IMR-90 (cell line): ENCODE results near the gene DUSP16. TPM values are rescaled to one million over a fixed set of nuclear protein-coding genes. Genes with fewer than 3 reads are reported as not detected.
A peak's percentile ranks its signal among the peaks of the same experiment; 100 is the strongest.

Experiments used
- ATAC-seq: fragments of 200-7000 bp; cut with Tn5 transposase; 2 replicates; pipeline ENCODE4 v1.9.1; 2020; ENCODE audit warnings: low read depth, mild to moderate bottlenecking, moderate library complexity
- BruUV-seq: library from RNA; stranded (reverse); fragments of 400-500 nt; replicated peaks from 2 replicates; lab custom pipeline; 2021; lab: Mats Ljungman, UMichigan
- CTCF ChIA-PET: fragments of 300-600 bp; formaldehyde crosslinking; extraction: SDS; loops from one replicate; lab custom pipeline; 2021; ENCODE audit warnings: antibody characterized with exemption; lab: Yijun Ruan, JAX
- POLR2A ChIA-PET: fragments of 300-600 bp; sonication (Branson Sonifier 250); formaldehyde crosslinking; loops from one replicate; lab custom pipeline; 2022; ENCODE audit warnings: antibody characterized with exemption; ENCODE audit not compliant: unreplicated experiment; lab: Charles Lee
- DNase-seq: peaks from one replicate; pipeline ENCODE4 v3.0.0; 2013
- H2AFZ ChIP-seq: replicated peaks from 2 replicates; pipeline ENCODE3; 2013; ENCODE audit warnings: low read length, mild to moderate bottlenecking; ENCODE audit not compliant: poor library complexity
- H2AK5ac ChIP-seq: 2 replicates; pipeline ENCODE4 v1.6.1; 2013; ENCODE audit warnings: low read depth, low read length, inconsistent platforms
- H2AK9ac ChIP-seq: replicated peaks from 2 replicates; pipeline ENCODE3; 2013; ENCODE audit warnings: mild to moderate bottlenecking, low read depth, low read length, moderate library complexity; ENCODE audit not compliant: poor library complexity
- H2BK120ac ChIP-seq: 2 replicates; pipeline ENCODE4 v1.6.1; 2013; ENCODE audit warnings: low read depth, low read length, inconsistent platforms
- H2BK15ac ChIP-seq: 3 replicates; pipeline ENCODE4 v1.6.1; 2013; ENCODE audit warnings: low read depth, low read length, inconsistent platforms
- H2BK20ac ChIP-seq: 2 replicates; pipeline ENCODE4 v1.6.1; 2013; ENCODE audit warnings: low read depth, mild to moderate bottlenecking, inconsistent platforms, low read length, moderate library complexity
- H2BK5ac ChIP-seq: 2 replicates; pipeline ENCODE4 v1.6.1; 2013; ENCODE audit warnings: mild to moderate bottlenecking, low read depth, low read length, inconsistent platforms; ENCODE audit not compliant: poor library complexity, severe bottlenecking
- H3K14ac ChIP-seq: replicated peaks from 2 replicates; pipeline ENCODE4 v1.6.1; 2013; ENCODE audit warnings: low read depth, low read length, inconsistent platforms
- H3K18ac ChIP-seq: 2 replicates; pipeline ENCODE4 v1.6.1; 2013; ENCODE audit warnings: low read depth, low read length, control low read depth
- H3K23ac ChIP-seq: 2 replicates; pipeline ENCODE4 v1.6.1; 2013; ENCODE audit warnings: low read depth, low read length, inconsistent platforms
- H3K27ac ChIP-seq: 2 replicates; pipeline ENCODE4 v1.5.1; 2013; ENCODE audit warnings: mild to moderate bottlenecking, control low read depth, low read length; ENCODE audit not compliant: insufficient read depth
- H3K27me3 ChIP-seq: 2 replicates; pipeline ENCODE4 v1.6.1; 2013; ENCODE audit warnings: low read length; ENCODE audit not compliant: control insufficient read depth, insufficient read depth
- H3K36me3 ChIP-seq: 2 replicates; pipeline ENCODE4 v1.6.1; 2013; ENCODE audit warnings: low read length, mixed read lengths; ENCODE audit not compliant: control insufficient read depth, insufficient read depth
- H3K4ac ChIP-seq: 2 replicates; pipeline ENCODE4 v1.6.1; 2013; ENCODE audit warnings: low read depth, low read length, inconsistent platforms
- H3K4me1 ChIP-seq: 2 replicates; pipeline ENCODE4 v1.6.1; 2013; ENCODE audit warnings: low read length, mixed read lengths; ENCODE audit not compliant: control insufficient read depth, insufficient read depth
- H3K4me2 ChIP-seq: 2 replicates; pipeline ENCODE4 v1.6.1; 2013; ENCODE audit warnings: low read depth, mild to moderate bottlenecking, control low read depth, low read length, moderate library complexity
- H3K4me3 ChIP-seq: 2 replicates; pipeline ENCODE4 v1.5.1; 2013; ENCODE audit warnings: low read depth, mild to moderate bottlenecking, control low read depth, low read length, moderate library complexity; ENCODE audit not compliant: insufficient read depth
- H3K56ac ChIP-seq: 2 replicates; pipeline ENCODE4 v1.6.1; 2013; ENCODE audit warnings: low read length, inconsistent platforms; ENCODE audit not compliant: insufficient read depth; ENCODE audit errors: extremely low read depth
- H3K79me1 ChIP-seq, 2 experiments: 2 replicates each; pipeline ENCODE4 v1.6.1; 2013; ENCODE audit warnings: low read length in 2 of 2, inconsistent platforms in 1 of 2, low read depth in 1 of 2
- H3K9ac ChIP-seq: 2 replicates; pipeline ENCODE4 v1.6.1; 2013; ENCODE audit warnings: low read depth, low read length, control low read depth
- H3K9me1 ChIP-seq: 2 replicates; pipeline ENCODE4 v1.6.1; 2013; ENCODE audit warnings: low read length, inconsistent platforms; ENCODE audit not compliant: insufficient read depth
- H3K9me3 ChIP-seq: 2 replicates; pipeline ENCODE4 v1.6.1; 2013; ENCODE audit warnings: low read length; ENCODE audit not compliant: control insufficient read depth, insufficient read depth
- H4K20me1 ChIP-seq: 2 replicates; pipeline ENCODE4 v1.6.1; 2013; ENCODE audit warnings: low read length, inconsistent platforms; ENCODE audit not compliant: insufficient read depth
- H4K5ac ChIP-seq: 2 replicates; pipeline ENCODE4 v1.6.1; 2013; ENCODE audit warnings: mild to moderate bottlenecking, low read depth, low read length, control low read depth
- H4K8ac ChIP-seq, 2 experiments: 2 replicates each; pipeline ENCODE4 v1.6.1; 2013; ENCODE audit warnings: low read depth in 2 of 2, low read length in 2 of 2, control low read depth in 1 of 2, inconsistent platforms in 1 of 2
- H4K91ac ChIP-seq: 2 replicates; pipeline ENCODE4 v1.6.1; 2013; ENCODE audit warnings: low read depth, low read length, inconsistent platforms; ENCODE audit not compliant: insufficient read depth
- BHLHE40 ChIP-seq: fragments of 150-350 bp; IDR thresholded peaks from 2 replicates; pipeline ENCODE4 v1.6.1; 2016; ENCODE audit warnings: mild to moderate bottlenecking, low read depth, low read length
- CEBPB ChIP-seq: IDR thresholded peaks from 2 replicates; pipeline ENCODE4 v1.6.1; 2012; ENCODE audit warnings: low read depth, low read length, improper control_type of control experiment
- MAFK ChIP-seq: IDR thresholded peaks from 2 replicates; pipeline ENCODE4 v1.6.1; 2012; ENCODE audit warnings: low read depth, low read length, improper control_type of control experiment
- WGBS, 2 experiments: methylation state at CpG; one replicate each; pipeline versions ENCODE4 v1.1.5 to v1.1.7; 2013; ENCODE audit warnings: missing lambda C conversion rate in 2 of 2; ENCODE audit not compliant: insufficient read length in 1 of 2; ENCODE audit errors: extremely low coverage in 2 of 2; 5-methylcytosine and 5-hydroxymethylcytosine counted together
- dilution Hi-C: fragments of 300-500 bp; cut with HindIII; formaldehyde crosslinking; loops from one replicate; pipeline ENCODE4 v1.14.3; 2018; ENCODE audit warnings: low sequenced_read_pairs; ENCODE audit not compliant: unreplicated experiment
- in situ Hi-C: fragments of 300-500 bp; cut with MboI; formaldehyde crosslinking; loops from 3 replicates; pipeline ENCODE4 v1.14.3; 2019; ENCODE audit warnings: low sequenced_read_pairs, inconsistent platforms, mixed read lengths
- intact Hi-C: fragments of 100-400 bp; cut with micrococcal nuclease; formaldehyde crosslinking; loops from 2 replicates; pipeline ENCODE4 v1.10.0; 2022
- polyA plus RNA-seq, 3 experiments: library from polyadenylated mRNA; depleted of rRNA; stranded (reverse); fragments of >200 nt; gene quantifications; 2 replicates each; pipeline ENCODE4 v1.2.3, GENCODE V29; 2012; ENCODE audit warnings: low replicate concordance in 1 of 3
- total RNA-seq: library from RNA; depleted of rRNA; stranded (reverse); fragments of >200 nt; gene quantifications from 2 replicates; pipeline ENCODE4 v1.2.3, GENCODE V29; 2012
- TF ChIP-seq, protein P1 (sequence below): conservative IDR thresholded peaks from 2 replicates; pipeline ENCODE4 v1.5.1; 2012; ENCODE audit warnings: mild to moderate bottlenecking, low read depth, low read length, improper control_type of control experiment

DUSP16 gene
- total and polyA plus RNA-seq, 2 of the 4 experiments (the other 2 are of a cell fraction): 4.7 to 10.0 TPM

- Histone ChIP-seq H4K8ac (no peak overlapping the region), H2BK120ac (no peak overlapping the region), H2BK20ac (no peak overlapping the region), H3K9ac (no peak overlapping the region), H4K91ac (no peak overlapping the region; the same call in 1 of the 2 replicates), H3K27me3 (no peaks in the 10 kb centered on the region), H3K4me1 (peaks cover 17% of the 10 kb centered on the region), H3K23ac (no peak overlapping the region), H2AFZ (no peak overlapping the region), H3K27ac (no peak overlapping the region), H3K9me1 (peaks cover 8% of the 10 kb centered on the region), H3K4me2 (no peak overlapping the region), H3K4me3 (no peak overlapping the region), H3K18ac (0 out of 2 replicates have a peak overlapping the region, but pooled peaks have one; percentile 5), H4K20me1 (no peaks in the 10 kb centered on the region), H3K56ac (no peak overlapping the region), H3K36me3 (no peaks in the 10 kb centered on the region), H4K5ac (no peak overlapping the region; the same call in 1 of the 2 replicates), H2BK5ac (no peak overlapping the region), H3K4ac (no peak overlapping the region; the same call in 1 of the 2 replicates), H3K14ac (no peak overlapping the region; the same call in 1 of the 2 replicates), H2BK15ac (0 out of 3 replicates have a peak overlapping the region, but pooled peaks have one; percentile 34), H2AK5ac (peak overlapping the region; percentile 3; the same call in 1 of the 2 replicates), H3K79me1 (no peaks in the 10 kb centered on the region; a peak in 1 of 4 replicates), H3K9me3 (no peaks in the 10 kb centered on the region), H2AK9ac (no peak overlapping the region)
- intact Hi-C loops: no loop called here
- CTCF ChIA-PET: interaction anchor here (0.6 kb wide), 1 partner anchor 301 kb away, joined by 3 read pairs; no protein-coding TSS in a partner anchor
- dilution Hi-C loops: no loop called here
- POLR2A ChIA-PET: no interaction called here
- BruUV-seq: no TSS peak
- DNase-seq (no peak), ATAC-seq (no peak)
- TF ChIP-seq MAFK (peak; percentile 62), CEBPB (no peak), BHLHE40 (no peak)
- TF ChIP-seq, protein P1, sequence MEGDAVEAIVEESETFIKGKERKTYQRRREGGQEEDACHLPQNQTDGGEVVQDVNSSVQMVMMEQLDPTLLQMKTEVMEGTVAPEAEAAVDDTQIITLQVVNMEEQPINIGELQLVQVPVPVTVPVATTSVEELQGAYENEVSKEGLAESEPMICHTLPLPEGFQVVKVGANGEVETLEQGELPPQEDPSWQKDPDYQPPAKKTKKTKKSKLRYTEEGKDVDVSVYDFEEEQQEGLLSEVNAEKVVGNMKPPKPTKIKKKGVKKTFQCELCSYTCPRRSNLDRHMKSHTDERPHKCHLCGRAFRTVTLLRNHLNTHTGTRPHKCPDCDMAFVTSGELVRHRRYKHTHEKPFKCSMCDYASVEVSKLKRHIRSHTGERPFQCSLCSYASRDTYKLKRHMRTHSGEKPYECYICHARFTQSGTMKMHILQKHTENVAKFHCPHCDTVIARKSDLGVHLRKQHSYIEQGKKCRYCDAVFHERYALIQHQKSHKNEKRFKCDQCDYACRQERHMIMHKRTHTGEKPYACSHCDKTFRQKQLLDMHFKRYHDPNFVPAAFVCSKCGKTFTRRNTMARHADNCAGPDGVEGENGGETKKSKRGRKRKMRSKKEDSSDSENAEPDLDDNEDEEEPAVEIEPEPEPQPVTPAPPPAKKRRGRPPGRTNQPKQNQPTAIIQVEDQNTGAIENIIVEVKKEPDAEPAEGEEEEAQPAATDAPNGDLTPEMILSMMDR: no peak
- in situ Hi-C loops: no loop called here
- no CpG with 5 or more reads among the region's 2 CpGs for WGBS, 2 experiments
Observed at GRCh38 chr12:12441429-12441807, 121.2 kb downstream of the DUSP16 start.
